ENCODE measurements around the gene TSN. TPM values are rescaled to one million over a fixed set of nuclear protein-coding genes. Genes with fewer than 3 reads are reported as not detected.
"Not testable (repeated sequence)": the region's sequence is repeated elsewhere in the genome, so short reads cannot be mapped to it uniquely, and the experiment has no call there.

The TSN gene
- total and polyA plus RNA-seq, 4 donors = 24.4 to 37.7 (median 32.3) TPM

- no peaks in the 10 kb centered on the region for H3K36me3 ChIP-seq (ENCODE audit: control insufficient read depth in 1 of 2, insufficient read depth in 2 of 2, low read length in 1 of 2)
- no peak for ATAC-seq (ENCODE audit: low FRiP score)
- H3K9me3 ChIP-seq (ENCODE audit: control insufficient read depth, low read length) = no peaks in the 10 kb centered on the region
- H3K4me3 ChIP-seq (ENCODE audit: low read length in 2 of 2) = no peak overlapping the region
- intact Hi-C loops (cut with DNase I) = loop anchor here (2.0 to 5.0 kb wide), 2 partner anchors 67 to 184 kb away; partner anchors contain the start of genes CLASP1 (in 1 of the 2) and RNU4ATAC (in 1 of the 2)
- H3K27me3 ChIP-seq (ENCODE audit: control insufficient read depth in 1 of 2, insufficient read depth in 2 of 2, low read length in 1 of 2) = no peaks in the 10 kb centered on the region
- H3K27ac ChIP-seq (ENCODE audit: low read depth in 1 of 2, low read length in 2 of 2) = no peak overlapping the region
- WGBS, 2 donors = 67% methylated on average over 1 of the region's 1 CpG
- no peak for DNase-seq
- peaks cover 0 to 1% of the 10 kb centered on the region in 2 donors for H3K4me1 ChIP-seq (ENCODE audit: control insufficient read depth in 1 of 2, insufficient read depth in 2 of 2, low read length in 2 of 2)
These were observed 39.3 kb upstream of the TSN start for GRCh38 chr2:121716126-121716525.

GRCh38 chr2:121717529-121717928, 37.9 kb upstream of the TSN start:
- H3K27me3 ChIP-seq (ENCODE audit: control insufficient read depth in 1 of 2, insufficient read depth in 2 of 2, low read length in 1 of 2) = no peaks in the 10 kb centered on the region
- intact Hi-C loops (cut with DNase I) = loop anchor here (2.0 to 5.0 kb wide), 2 partner anchors 69 to 185 kb away; partner anchors contain the start of genes CLASP1 (in 1 of the 2) and RNU4ATAC (in 1 of the 2)
- peaks cover 0 to 1% of the 10 kb centered on the region in 2 donors for H3K4me1 ChIP-seq (ENCODE audit: control insufficient read depth in 1 of 2, insufficient read depth in 2 of 2, low read length in 2 of 2)
- no peaks in the 10 kb centered on the region for H3K9me3 ChIP-seq (ENCODE audit: control insufficient read depth, low read length)
- H3K36me3 ChIP-seq (ENCODE audit: control insufficient read depth in 1 of 2, insufficient read depth in 2 of 2, low read length in 1 of 2) = no peaks in the 10 kb centered on the region
- no peak overlapping the region for H3K4me3 ChIP-seq (ENCODE audit: low read length in 2 of 2)
- no peak overlapping the region for H3K27ac ChIP-seq (ENCODE audit: low read depth in 1 of 2, low read length in 2 of 2)
- no peak for DNase-seq
- WGBS, 2 donors = 95 to 96% methylated on average over 6 of the region's 6 CpGs
- no peak for ATAC-seq (ENCODE audit: low FRiP score)

- intact Hi-C loops (cut with DNase I) = loop anchor here in 1 of 2 donors (2.0 kb wide), 1 partner anchor 319 kb away; no protein-coding TSS in a partner anchor
- no peak overlapping the region for H3K27ac ChIP-seq (ENCODE audit: low read depth in 1 of 2, low read length in 2 of 2)
These were observed 33.5 kb upstream of the TSN start for GRCh38 chr2:121721926-121722325.

GRCh38 chr2:121722479-121722878, 33.0 kb upstream of the TSN start:
- DNase-seq = no peak
- WGBS, 2 donors = 36 to 46% methylated on average over 5 of the region's 5 CpGs
- no peak overlapping the region for H3K27ac ChIP-seq (ENCODE audit: low read depth in 1 of 2, low read length in 2 of 2)
- peaks cover 0 to 4% of the 10 kb centered on the region in 2 donors for H3K4me1 ChIP-seq (ENCODE audit: control insufficient read depth in 1 of 2, insufficient read depth in 2 of 2, low read length in 2 of 2)
- no peak for ATAC-seq (ENCODE audit: low FRiP score)
- H3K27me3 ChIP-seq (ENCODE audit: control insufficient read depth in 1 of 2, insufficient read depth in 2 of 2, low read length in 1 of 2) = no peaks in the 10 kb centered on the region
- H3K9me3 ChIP-seq (ENCODE audit: control insufficient read depth, low read length) = no peaks in the 10 kb centered on the region
- no peaks in the 10 kb centered on the region for H3K36me3 ChIP-seq (ENCODE audit: control insufficient read depth in 1 of 2, insufficient read depth in 2 of 2, low read length in 1 of 2)
- no peak overlapping the region for H3K4me3 ChIP-seq (ENCODE audit: low read length in 2 of 2)
- intact Hi-C loops (cut with DNase I) = no loop called here

More at GRCh38 chr2:121721926-121722325, 33.5 kb upstream of the TSN start:
- Histone ChIP-seq H3K36me3 (ENCODE audit: control insufficient read depth in 1 of 2, insufficient read depth in 2 of 2, low read length in 1 of 2) (no peaks in the 10 kb centered on the region), H3K9me3 (ENCODE audit: control insufficient read depth, low read length) (no peaks in the 10 kb centered on the region), H3K4me3 (ENCODE audit: low read length in 2 of 2) (no peak overlapping the region), H3K27me3 (ENCODE audit: control insufficient read depth in 1 of 2, insufficient read depth in 2 of 2, low read length in 1 of 2) (no peaks in the 10 kb centered on the region), H3K4me1 (ENCODE audit: control insufficient read depth in 1 of 2, insufficient read depth in 2 of 2, low read length in 2 of 2) (peaks cover 0 to 4% of the 10 kb centered on the region in 2 donors)
- 25 to 41% methylated on average over 8 of the region's 8 CpGs for WGBS, 2 donors
- ATAC-seq (ENCODE audit: low FRiP score) = no peak
- DNase-seq = peak in 1 of 2 donors; percentile 76

GRCh38 chr2:121723316-121723715, 32.1 kb upstream of the TSN start:
- no peak overlapping the region for H3K27ac ChIP-seq (ENCODE audit: low read depth in 1 of 2, low read length in 2 of 2)
- no peak for ATAC-seq (ENCODE audit: low FRiP score)
- intact Hi-C loops (cut with DNase I) = no loop called here
- no peaks in the 10 kb centered on the region for H3K27me3 ChIP-seq (ENCODE audit: control insufficient read depth in 1 of 2, insufficient read depth in 2 of 2, low read length in 1 of 2)
- H3K4me3 ChIP-seq (ENCODE audit: low read length in 2 of 2) = no peak overlapping the region
- H3K36me3 ChIP-seq (ENCODE audit: control insufficient read depth in 1 of 2, insufficient read depth in 2 of 2, low read length in 1 of 2) = no peaks in the 10 kb centered on the region
- no peaks in the 10 kb centered on the region for H3K9me3 ChIP-seq (ENCODE audit: control insufficient read depth, low read length)
- H3K4me1 ChIP-seq (ENCODE audit: control insufficient read depth in 1 of 2, insufficient read depth in 2 of 2, low read length in 2 of 2) = peaks cover 0 to 4% of the 10 kb centered on the region in 2 donors
- WGBS, 2 donors = 76% methylated on average over 5 of the region's 5 CpGs
- no peak for DNase-seq

- Histone ChIP-seq H3K4me3 (ENCODE audit: low read length in 2 of 2) (no peak overlapping the region), H3K36me3 (ENCODE audit: control insufficient read depth in 1 of 2, insufficient read depth in 2 of 2, low read length in 1 of 2) (peaks cover 0 to 8% of the 10 kb centered on the region in 2 donors), H3K4me1 (ENCODE audit: control insufficient read depth in 1 of 2, insufficient read depth in 2 of 2, low read length in 2 of 2) (peaks cover 0 to 3% of the 10 kb centered on the region in 2 donors), H3K27me3 (ENCODE audit: control insufficient read depth in 1 of 2, insufficient read depth in 2 of 2, low read length in 1 of 2) (no peaks in the 10 kb centered on the region), H3K9me3 (ENCODE audit: control insufficient read depth, low read length) (no peaks in the 10 kb centered on the region), H3K27ac (ENCODE audit: low read depth in 1 of 2, low read length in 2 of 2) (no peak overlapping the region)
- DNase-seq (no peak), ATAC-seq (ENCODE audit: low FRiP score) (no peak)
- intact Hi-C loops (cut with DNase I) = no loop called here
- 93 to 94% methylated on average over 2 of the region's 2 CpGs for WGBS, 2 donors
These were observed 28.1 kb upstream of the TSN start for GRCh38 chr2:121727332-121727731.

- Histone ChIP-seq H3K4me3 (ENCODE audit: low read length in 2 of 2) (no peak overlapping the region), H3K27me3 (ENCODE audit: control insufficient read depth in 1 of 2, insufficient read depth in 2 of 2, low read length in 1 of 2) (no peaks in the 10 kb centered on the region), H3K9me3 (ENCODE audit: control insufficient read depth, low read length) (no peaks in the 10 kb centered on the region), H3K36me3 (ENCODE audit: control insufficient read depth in 1 of 2, insufficient read depth in 2 of 2, low read length in 1 of 2) (peaks cover 0 to 8% of the 10 kb centered on the region in 2 donors), H3K4me1 (ENCODE audit: control insufficient read depth in 1 of 2, insufficient read depth in 2 of 2, low read length in 2 of 2) (peaks cover 0 to 3% of the 10 kb centered on the region in 2 donors), H3K27ac (ENCODE audit: low read depth in 1 of 2, low read length in 2 of 2) (no peak overlapping the region)
- intact Hi-C loops (cut with DNase I) = no loop called here
- ATAC-seq (ENCODE audit: low FRiP score) (no peak), DNase-seq (no peak)
These were observed 27.5 kb upstream of the TSN start for GRCh38 chr2:121727950-121728349.

- DNase-seq = no peak
- peaks cover 0 to 8% of the 10 kb centered on the region in 2 donors for H3K36me3 ChIP-seq (ENCODE audit: control insufficient read depth in 1 of 2, insufficient read depth in 2 of 2, low read length in 1 of 2)
- no peak overlapping the region for H3K4me3 ChIP-seq (ENCODE audit: low read length in 2 of 2)
- no peaks in the 10 kb centered on the region for H3K4me1 ChIP-seq (ENCODE audit: control insufficient read depth in 1 of 2, insufficient read depth in 2 of 2, low read length in 2 of 2)
- intact Hi-C loops (cut with DNase I) = no loop called here
- no peak for ATAC-seq (ENCODE audit: low FRiP score)
- no peaks in the 10 kb centered on the region for H3K27me3 ChIP-seq (ENCODE audit: control insufficient read depth in 1 of 2, insufficient read depth in 2 of 2, low read length in 1 of 2)
- no peaks in the 10 kb centered on the region for H3K9me3 ChIP-seq (ENCODE audit: control insufficient read depth, low read length)
- WGBS, 2 donors = 82 to 90% methylated on average over 6 of the region's 6 CpGs
- no peak overlapping the region for H3K27ac ChIP-seq (ENCODE audit: low read depth in 1 of 2, low read length in 2 of 2)
These were observed 24.1 kb upstream of the TSN start for GRCh38 chr2:121731366-121731765.

GRCh38 chr2:121734544-121734943, 20.9 kb upstream of the TSN start:
- DNase-seq; H3K9me3 ChIP-seq (ENCODE audit: control insufficient read depth, low read length); intact Hi-C loops (cut with DNase I); H3K36me3 ChIP-seq (ENCODE audit: control insufficient read depth in 1 of 2, insufficient read depth in 2 of 2, low read length in 1 of 2); H3K4me1 ChIP-seq (ENCODE audit: control insufficient read depth in 1 of 2, insufficient read depth in 2 of 2, low read length in 2 of 2); ATAC-seq (ENCODE audit: low FRiP score); H3K27ac ChIP-seq (ENCODE audit: low read depth in 1 of 2, low read length in 2 of 2); H3K4me3 ChIP-seq (ENCODE audit: low read length in 2 of 2); H3K27me3 ChIP-seq (ENCODE audit: control insufficient read depth in 1 of 2, insufficient read depth in 2 of 2, low read length in 1 of 2): not testable (repeated sequence)
- 94% methylated on average over 11 of the region's 11 CpGs for WGBS, 2 donors
